Stimulated activated CD4-positive, alpha-beta T cell treated with anti-CD3 and anti-CD28 coated beads, Interleukin-2, amount 100 ng/mL, for 24 hours (primary cell): Measurements from ENCODE around the gene NAV2.

Experiments
- DNase-seq, 2 donors: peaks; one replicate each; pipeline ENCODE4 v3.0.0-alpha.2; 2020

The NAV2 gene

DNA sequence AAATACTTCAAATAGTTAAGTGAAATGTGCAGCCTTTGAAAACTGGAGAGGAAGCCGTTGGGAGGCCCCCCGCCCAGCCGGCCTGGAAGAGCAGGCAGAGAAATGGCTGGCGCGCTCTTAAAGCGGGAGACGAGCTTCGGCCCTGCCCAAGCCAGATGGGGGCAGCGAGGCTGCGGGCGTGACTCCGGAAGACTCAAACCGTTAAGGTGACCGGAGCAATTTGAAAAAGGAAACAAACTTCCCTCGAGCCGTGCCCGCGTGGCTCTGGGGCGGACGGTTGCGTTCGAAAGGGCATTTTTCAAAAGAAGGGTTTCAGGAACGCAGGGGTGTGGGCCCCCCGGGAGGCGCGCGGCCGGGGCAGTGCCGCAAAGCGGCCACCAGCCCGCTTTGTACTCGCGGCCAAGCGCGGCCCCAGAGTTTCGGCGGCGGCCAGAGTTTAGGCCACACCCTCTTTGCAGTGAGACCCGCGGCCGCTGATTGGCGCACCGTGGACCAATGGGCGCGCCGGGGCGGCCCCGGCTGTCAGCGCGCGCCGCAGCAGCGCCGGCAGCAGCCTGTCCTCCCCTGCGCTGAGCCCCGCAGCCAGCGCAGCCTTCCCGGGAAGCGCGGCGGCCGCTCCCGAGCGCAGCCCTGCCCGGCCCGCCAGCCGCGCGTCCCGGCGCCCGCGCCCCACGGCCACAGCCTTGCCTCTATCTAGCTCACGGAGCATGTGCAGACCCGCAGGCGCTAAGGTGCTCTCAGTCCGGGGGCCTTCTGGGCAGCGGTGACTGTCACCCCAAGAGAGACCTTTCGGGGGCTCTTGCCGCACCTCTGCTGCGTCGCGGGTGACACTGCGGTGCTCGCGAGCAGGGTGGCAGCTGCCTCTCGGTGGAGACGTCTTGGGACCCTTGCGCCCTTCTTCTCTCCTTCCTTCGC, at the start of gene NAV2:
NAV2 (plus strand) TSS at position 557 of the 915 bp plus-strand sequence. CDS start 859 bp downstream, outside the sequence.
- peak; percentile 75 to 78 for DNase-seq

GRCh38 chr11:19663206-19663605, 49.4 kb upstream of the NAV2 start:
- no peak for DNase-seq

GRCh38 chr11:19664886-19665548, 47.6 kb upstream of the NAV2 start:
- DNase-seq = no peak

- no peak for DNase-seq
Measured at GRCh38 chr11:19666951-19667350, 45.7 kb upstream of the NAV2 start.

- DNase-seq = no peak
Measured at GRCh38 chr11:19669511-19669910, 43.1 kb upstream of the NAV2 start.

DNA sequence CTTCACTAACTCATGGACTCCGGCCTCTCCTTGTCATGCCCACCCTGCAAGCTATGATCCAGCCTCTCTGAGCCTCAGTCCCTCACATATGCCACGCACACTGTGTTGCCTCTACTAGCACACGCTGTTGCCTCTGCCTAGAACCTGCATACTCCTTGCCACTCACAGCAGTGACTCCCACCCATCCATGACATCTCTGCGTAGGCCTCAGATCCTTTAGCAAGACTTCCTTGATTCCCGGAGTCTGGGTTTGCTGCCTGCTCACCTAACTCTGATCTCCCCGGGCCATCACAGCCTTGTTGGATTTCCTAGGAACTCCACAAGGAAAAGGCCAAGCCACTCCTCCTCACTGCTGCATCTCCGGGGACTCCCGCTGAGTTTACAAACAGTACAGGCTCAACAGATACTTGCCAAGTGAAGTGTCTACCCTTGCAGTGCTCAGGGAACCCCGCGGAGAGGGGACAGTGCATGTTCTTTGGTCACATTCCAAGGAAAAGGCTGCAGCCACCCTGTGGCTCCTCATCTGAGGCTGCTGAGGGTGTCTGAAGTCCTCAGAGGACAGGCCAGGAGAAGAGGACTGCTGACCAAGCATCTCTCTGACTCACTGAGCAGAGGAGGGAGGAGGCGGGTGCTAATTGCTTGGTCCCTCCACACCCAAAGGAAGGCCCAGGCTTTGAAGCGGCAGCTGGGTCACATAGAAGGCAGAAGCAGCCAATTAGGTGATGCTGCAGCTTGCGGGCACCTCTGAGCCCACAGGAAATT, 42.4 kb upstream of the NAV2 start:
- no peak for DNase-seq

GRCh38 chr11:19672586-19673206, 39.9 kb upstream of the NAV2 start:
- no peak for DNase-seq

- no peak for DNase-seq
Measured at GRCh38 chr11:19673924-19674729, 38.5 kb upstream of the NAV2 start.

DNA sequence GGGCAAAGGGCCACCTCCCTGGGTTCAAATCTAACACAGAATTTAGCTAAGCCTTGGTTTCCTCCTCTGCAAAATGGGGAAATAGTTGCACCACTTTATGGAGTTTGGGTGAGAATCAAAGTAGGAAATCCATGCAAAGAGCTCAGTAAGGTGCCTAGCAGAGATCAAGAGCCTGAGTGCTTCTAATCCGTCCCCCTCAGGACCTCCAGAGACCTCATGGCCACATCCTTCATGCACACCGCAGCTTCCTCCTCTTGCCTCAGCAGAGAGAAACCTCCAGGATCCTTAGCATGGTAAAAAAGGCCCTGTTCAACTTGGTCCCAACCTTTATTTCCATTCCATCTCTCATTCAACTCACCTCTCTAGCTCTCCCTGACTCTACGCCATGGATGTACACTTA, 37.8 kb upstream of the NAV2 start:
- no peak for DNase-seq

DNA sequence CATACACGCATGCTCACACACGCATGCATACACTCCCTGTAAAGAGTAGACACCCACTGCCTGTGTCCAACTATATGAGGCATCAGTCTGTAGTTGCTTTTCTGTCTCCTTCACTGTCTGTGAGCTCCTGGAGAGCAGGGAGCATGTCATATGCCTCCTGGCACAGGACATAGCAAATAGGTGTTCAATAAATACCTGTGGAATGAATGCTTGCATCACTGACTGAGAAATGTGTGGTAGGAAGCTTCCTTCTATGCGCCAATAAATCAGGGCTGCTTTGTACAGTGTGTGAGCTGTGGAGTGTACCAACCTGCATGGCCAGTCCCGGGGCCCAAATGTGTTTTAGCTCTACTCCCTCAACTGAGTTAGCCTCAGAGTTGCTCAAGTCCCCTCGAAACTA, 37.2 kb upstream of the NAV2 start:
- no peak for DNase-seq

DNA sequence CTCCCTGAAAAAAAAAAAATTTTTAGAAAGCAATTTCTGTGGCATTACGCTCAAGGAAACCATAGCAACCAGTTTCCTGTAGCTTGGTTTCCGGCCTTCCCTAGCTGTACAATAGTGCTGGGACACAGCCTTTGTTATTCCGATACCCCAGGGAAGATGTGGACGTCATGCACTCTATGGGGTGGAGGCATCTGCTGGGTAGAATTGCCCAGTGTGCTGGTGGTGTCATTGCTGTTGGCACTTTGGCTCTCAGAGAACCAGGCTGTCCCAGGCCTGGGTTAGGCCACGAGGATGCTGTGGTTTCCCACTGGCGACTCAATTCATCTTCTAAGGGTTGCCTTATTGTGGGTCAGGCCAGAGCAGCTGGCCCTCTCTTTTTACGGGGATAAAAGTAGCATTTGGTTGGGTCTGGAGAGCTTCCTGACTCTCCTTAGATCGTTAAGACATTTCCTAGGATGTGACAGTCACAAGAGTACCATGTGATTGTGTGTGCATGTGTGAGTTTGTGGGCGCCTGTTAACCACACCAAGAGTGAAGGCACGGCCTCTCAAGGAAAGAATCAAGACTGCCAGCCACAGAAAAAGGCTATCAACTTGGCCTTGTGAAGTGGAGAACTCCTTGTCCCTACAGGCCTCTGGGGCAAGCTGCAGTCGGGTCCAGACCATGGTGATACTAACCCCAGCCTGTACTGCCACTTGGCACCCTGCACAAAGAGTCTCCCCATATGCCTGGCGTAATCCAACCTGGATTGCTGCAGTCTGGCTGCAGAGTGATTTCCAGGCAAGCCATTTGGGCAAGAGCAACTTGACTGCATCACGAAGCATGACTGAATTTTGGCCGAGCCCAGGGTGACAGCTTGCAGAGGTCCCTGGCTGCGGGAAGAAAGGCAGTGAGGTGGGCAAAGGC, 35.9 kb upstream of the NAV2 start:
- no peak for DNase-seq

DNA sequence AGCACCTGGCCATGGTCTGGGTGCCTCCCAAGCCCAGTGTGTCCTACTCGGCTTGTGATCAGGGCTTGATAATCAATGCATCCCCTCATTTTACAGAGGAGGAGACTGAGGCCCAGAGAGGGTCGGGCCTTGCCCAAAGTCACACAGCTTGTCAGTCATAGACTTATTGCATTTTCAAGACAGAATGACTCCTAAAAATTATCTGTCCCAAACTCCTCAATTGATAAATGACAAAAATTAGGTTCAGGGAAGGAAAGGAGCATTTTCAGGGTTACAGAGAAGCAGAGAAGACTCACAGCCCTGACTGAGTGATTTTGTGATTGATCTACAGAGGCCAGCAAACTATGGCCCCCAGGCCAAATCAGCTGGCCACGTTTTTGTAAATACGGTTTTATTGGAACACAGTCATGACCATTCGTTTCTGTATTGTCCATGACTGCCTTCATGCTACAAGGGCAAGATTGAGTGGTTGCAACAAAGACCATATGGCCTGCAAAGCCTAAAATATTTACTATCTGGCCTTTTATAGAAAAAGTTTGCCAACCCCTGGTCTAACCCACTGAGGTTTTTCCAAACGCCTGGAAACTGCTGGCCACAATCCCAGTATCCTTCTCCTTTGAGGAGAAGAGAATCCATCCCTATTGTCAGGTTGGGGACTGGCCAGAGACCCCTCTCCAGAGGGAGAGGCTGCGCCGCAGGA, 35.1 kb upstream of the NAV2 start:
- DNase-seq = no peak

DNA sequence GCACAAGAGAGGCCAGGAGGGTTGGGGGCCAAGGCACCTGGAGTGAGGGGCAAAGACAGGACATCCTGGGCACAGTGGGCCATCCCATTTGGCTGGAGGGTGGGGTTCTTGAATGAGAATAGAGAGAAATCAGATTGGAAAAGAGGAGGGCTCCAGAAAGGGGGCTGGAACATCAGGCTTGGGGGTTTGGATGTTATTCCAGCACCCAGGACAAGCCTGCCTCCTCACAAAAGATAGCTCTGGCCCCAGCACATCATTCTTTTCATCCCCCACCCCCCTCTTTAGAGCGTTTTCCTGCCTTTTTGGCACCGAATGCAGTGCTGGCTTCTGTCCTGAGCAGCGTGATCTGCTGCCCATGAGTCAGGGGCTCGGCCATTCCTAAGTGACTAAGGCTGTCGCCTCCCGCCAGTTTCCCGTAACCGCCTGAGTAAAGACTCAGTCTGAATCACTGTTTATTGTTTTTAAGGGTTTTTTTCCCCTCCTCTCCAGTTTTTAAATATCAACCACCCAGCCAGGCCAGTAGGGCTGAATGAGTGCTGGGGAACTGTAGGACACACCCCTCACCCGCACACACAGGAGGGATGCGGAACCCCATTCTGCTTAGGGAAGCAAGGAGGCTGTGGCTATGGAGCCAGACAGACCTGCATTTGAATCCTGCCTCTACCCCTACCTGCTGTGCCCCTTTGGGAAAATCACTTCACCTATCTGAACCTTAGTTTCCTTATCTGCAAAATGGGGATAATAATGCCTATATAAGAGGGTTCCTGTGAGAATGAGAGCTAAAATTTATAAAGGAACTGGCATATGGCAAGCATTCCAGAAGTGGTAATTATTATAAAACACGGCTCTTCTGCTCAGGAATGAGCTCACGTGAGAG, 32.4 kb upstream of the NAV2 start:
- DNase-seq = no peak

- DNase-seq = no peak
Measured at GRCh38 chr11:19680829-19681368, 31.7 kb upstream of the NAV2 start.

GRCh38 chr11:19683141-19683805, 29.4 kb upstream of the NAV2 start:
- no peak for DNase-seq

- DNase-seq = no peak
Measured at GRCh38 chr11:19683862-19684491, 28.7 kb upstream of the NAV2 start.

DNA sequence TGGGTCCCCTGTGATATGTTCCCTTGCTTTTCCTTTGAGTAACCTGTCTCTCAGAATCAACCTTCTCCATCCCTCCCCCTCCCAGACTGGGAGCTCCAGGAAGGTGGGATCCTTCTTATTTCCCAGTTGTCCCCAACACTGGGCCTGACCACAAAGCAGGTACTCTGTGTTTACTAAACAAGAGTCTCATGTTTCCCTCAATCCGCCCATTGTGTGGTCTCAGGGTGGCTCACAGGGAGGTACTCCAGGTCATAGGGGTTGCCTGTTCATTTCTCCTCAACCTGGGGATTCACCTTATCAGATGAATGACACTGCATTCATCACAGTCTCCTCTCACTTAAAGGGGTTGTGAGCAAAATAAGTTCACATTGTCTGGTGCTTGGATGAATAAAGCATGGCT, 26.4 kb upstream of the NAV2 start:
- DNase-seq = no peak

GRCh38 chr11:19687392-19687791, 25.2 kb upstream of the NAV2 start:
- DNase-seq = no peak
